ENCODE results near the gene ABHD2.
"Not testable (repeated sequence)": the region's sequence is repeated elsewhere in the genome, so short reads cannot be mapped to it uniquely, and the experiment has no call there.

The ABHD2 gene

GRCh38 chr15:89099968-89100367 is 11.7 kb downstream of the ABHD2 start:
- no peak for DNase-seq (ENCODE audit: low spot score)

- no peak for DNase-seq (ENCODE audit: low spot score)
Observed at GRCh38 chr15:89101302-89102193, 13.3 kb downstream of the ABHD2 start.

GRCh38 chr15:89103481-89104171 is 15.4 kb downstream of the ABHD2 start:
- DNase-seq (ENCODE audit: low spot score) = no peak

- no peak for DNase-seq (ENCODE audit: low spot score)
Observed at GRCh38 chr15:89104172-89104564, 15.9 kb downstream of the ABHD2 start.

- no peak for DNase-seq (ENCODE audit: low spot score)
Observed at GRCh38 chr15:89105147-89105546, 16.9 kb downstream of the ABHD2 start.

- DNase-seq (ENCODE audit: low spot score) = no peak
Observed at GRCh38 chr15:89106200-89106599, 17.9 kb downstream of the ABHD2 start.

- DNase-seq (ENCODE audit: low spot score) = no peak
Observed at GRCh38 chr15:89107984-89108383, 19.7 kb downstream of the ABHD2 start.

GRCh38 chr15:89108835-89109234 is 20.6 kb downstream of the ABHD2 start:
- no peak for DNase-seq (ENCODE audit: low spot score)

- DNase-seq (ENCODE audit: low spot score) = no peak
Observed at GRCh38 chr15:89109238-89109637, 21.0 kb downstream of the ABHD2 start.

- DNase-seq (ENCODE audit: low spot score) = no peak
Observed at GRCh38 chr15:89110060-89110459, 21.8 kb downstream of the ABHD2 start.

GRCh38 chr15:89111352-89111751 is 23.1 kb downstream of the ABHD2 start:
- no peak for DNase-seq (ENCODE audit: low spot score)

GRCh38 chr15:89111961-89112340 is 23.7 kb downstream of the ABHD2 start:
- no peak for DNase-seq (ENCODE audit: low spot score)

GRCh38 chr15:89112341-89112971 is 24.2 kb downstream of the ABHD2 start:
- DNase-seq (ENCODE audit: low spot score) = no peak

GRCh38 chr15:89113296-89114024 is 25.2 kb downstream of the ABHD2 start:
- DNase-seq (ENCODE audit: low spot score) = no peak

GRCh38 chr15:89114990-89115389 is 26.7 kb downstream of the ABHD2 start:
- no peak for DNase-seq (ENCODE audit: low spot score)

- DNase-seq (ENCODE audit: low spot score) = no peak
Observed at GRCh38 chr15:89115547-89115946, 27.3 kb downstream of the ABHD2 start.

GRCh38 chr15:89116404-89116803 is 28.1 kb downstream of the ABHD2 start:
- DNase-seq (ENCODE audit: low spot score) = no peak

GRCh38 chr15:89117790-89118189 is 29.5 kb downstream of the ABHD2 start:
- DNase-seq (ENCODE audit: low spot score) = no peak

GRCh38 chr15:89118481-89118989 is 30.3 kb downstream of the ABHD2 start:
- DNase-seq (ENCODE audit: low spot score) = no peak

GRCh38 chr15:89119489-89120478 is 31.5 kb downstream of the ABHD2 start:
- DNase-seq (ENCODE audit: low spot score) = no peak

- not testable (repeated sequence) for DNase-seq (ENCODE audit: low spot score)
Observed at GRCh38 chr15:89120479-89121000, 32.3 kb downstream of the ABHD2 start.

Data from HuH-7 (cell line).